GM21723 (cell line): ENCODE data around the gene CX3CR1.

Experiments used
- ATAC-seq: cut with Tn5 transposase; IDR thresholded peaks from one replicate; pipeline ENCODE4 v1.9.1; 2021; ENCODE audit warnings: mild to moderate bottlenecking, moderate library complexity; ENCODE audit not compliant: unreplicated experiment

CX3CR1 gene

GRCh38 chr3:39271363-39271914 lies 8.4 kb downstream of the CX3CR1 start:
- no peak for ATAC-seq

GRCh38 chr3:39269528-39269927 lies 10.3 kb downstream of the CX3CR1 start:
- ATAC-seq: no peak

- no peak for ATAC-seq
These were observed 11.3 kb downstream of the CX3CR1 start for GRCh38 chr3:39268549-39268900.

- no peak for ATAC-seq
These were observed 11.9 kb downstream of the CX3CR1 start for GRCh38 chr3:39267631-39268548.

DNA sequence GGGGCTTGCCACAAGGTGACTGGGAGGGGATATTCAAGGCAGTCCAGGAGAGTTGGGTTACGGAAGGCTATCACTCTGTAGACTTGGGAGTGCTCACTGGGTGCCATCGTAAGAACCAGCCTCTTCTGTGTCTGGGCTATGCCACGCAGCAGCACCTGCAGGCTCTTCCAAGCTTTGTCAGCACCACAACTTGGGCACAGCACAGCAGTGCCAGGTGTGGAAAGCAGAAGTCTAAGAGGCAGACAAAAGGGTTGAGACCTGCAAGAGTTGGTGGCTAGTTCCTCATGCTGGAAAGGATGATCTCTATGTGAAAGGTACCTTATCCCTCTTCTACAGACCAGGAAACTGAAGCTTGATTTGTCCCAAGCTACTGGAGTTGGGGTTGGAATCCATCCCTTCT lies 15.8 kb downstream of the CX3CR1 start:
- ATAC-seq: no peak

- no peak for ATAC-seq
These were observed 16.3 kb downstream of the CX3CR1 start for GRCh38 chr3:39263576-39263975.

DNA sequence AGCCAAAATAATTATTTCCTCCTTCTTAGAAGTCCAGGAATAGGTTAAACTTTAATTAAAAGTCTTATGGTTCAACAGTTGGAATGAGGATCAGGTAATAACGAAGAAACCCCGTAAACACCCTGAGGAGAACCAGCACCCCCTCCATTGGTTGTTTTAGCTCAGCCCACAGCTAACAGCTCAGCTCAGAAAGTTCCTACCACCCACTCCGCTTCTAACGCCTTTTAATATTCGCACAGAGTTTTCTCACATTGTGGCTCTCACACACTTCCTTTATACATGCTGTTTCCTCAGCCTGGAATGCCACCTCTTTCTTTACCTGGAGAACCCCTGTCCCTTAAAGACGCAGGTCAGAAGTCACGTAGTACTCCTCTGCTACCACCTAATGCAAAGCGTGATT lies 17.0 kb downstream of the CX3CR1 start:
- ATAC-seq: no peak

- ATAC-seq: no peak
These were observed 18.1 kb downstream of the CX3CR1 start for GRCh38 chr3:39261726-39262125.

DNA sequence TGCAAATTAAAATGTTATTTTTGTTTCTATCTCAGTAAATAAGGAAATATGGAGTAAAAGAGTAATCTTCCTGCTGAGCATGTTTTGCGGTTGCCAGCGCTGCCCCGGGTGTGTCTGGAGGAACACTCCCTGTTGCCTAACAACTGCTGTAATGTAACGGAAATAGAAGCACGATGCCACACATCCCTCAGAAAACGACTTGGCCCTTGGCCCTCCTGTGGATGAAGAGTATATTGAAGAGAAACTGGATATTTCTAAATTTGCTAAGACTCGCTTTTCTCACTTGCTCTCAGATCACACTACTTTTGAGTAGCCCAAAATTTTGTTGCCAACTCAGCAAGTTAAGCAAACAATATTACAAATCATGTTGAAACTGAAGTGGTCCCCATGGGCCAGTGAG lies 18.9 kb downstream of the CX3CR1 start:
- ATAC-seq: peak; percentile 43

DNA sequence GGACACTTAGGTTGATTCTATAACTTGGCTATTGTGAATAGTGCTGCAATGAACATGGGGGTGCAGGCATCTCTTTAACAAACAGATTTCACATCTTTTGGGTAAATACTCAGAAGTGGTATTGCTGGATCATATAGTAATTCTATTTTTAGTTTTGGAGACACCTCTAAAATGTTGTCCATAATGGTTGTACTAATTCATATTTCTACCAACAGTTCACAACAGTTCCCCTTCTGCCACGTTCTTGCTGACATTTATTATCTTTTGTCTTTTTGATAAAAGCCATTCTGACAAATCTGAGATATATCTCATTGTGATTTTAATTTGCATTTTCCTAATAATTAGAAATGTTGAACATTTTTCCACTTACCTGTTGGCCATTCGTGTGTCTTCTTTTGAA lies 19.5 kb downstream of the CX3CR1 start:
- no peak for ATAC-seq

DNA sequence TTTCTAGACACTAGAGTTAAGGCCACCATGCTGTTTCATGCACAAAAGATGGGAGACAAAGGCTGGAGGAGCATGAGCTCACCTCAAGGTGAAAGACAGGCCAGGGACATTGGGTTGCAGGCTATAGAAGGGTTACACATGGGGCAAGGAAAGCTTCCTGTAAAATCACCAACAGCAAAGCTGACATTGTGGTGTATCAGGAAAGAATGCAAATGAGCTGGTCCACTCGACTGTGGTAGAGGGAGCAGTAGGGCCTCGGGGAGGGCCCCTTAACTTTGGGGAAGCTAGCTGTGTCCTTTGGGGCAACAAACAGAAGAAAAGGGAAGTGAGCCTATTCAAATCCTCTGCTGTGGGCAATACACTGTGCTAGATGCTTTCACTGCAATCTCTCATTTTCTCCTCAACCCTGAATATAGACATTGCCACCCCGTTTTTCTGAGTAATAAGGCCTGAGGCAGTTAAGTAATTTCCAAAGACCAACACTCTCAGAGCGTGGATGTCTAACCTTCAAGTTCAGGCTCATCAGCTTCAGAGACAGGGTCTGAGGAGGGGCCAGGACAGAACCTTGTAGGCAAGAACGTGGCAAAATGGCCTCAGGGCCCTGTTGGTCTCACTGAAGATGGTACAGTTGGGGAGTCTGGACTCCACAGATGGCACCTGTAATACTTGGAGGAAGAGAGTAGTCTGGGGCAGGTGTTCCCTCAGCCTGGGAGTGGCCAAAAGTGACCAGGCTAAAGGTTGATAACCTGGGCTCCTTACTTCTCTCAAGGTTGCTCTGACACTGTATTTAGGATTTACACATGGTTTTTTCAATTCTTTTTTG lies 24.1 kb downstream of the CX3CR1 start:
- peak; percentile 99 for ATAC-seq

DNA sequence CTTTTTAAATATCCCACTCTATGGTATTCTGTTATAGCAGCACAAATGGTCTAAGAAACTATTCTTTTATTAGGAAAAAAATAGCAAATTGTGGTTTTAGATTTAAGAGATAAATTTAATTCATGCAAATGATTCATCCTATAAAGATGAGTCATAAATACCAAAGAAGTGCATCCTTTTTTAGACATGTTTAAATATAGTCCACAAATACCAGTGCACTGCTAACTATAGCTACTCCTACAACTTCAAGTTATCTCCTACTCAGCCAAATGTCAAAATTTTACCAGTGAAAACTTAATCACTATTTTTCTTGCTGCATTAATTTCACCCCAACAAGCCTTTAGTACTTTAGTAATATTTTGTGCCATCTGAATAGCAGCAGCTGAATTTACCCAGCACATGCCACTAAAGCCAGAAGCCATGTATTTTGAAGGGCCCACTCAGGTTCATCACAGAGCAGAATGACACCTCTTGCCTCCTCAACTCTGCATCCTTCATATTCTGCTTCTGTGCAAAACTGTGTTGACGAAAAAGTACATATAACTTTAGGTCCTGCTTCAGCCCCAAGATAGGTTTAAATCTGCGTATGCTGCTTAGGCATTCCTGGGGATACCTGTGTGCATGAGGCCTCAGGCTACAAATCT lies 24.9 kb downstream of the CX3CR1 start:
- peak; percentile 1 for ATAC-seq

DNA sequence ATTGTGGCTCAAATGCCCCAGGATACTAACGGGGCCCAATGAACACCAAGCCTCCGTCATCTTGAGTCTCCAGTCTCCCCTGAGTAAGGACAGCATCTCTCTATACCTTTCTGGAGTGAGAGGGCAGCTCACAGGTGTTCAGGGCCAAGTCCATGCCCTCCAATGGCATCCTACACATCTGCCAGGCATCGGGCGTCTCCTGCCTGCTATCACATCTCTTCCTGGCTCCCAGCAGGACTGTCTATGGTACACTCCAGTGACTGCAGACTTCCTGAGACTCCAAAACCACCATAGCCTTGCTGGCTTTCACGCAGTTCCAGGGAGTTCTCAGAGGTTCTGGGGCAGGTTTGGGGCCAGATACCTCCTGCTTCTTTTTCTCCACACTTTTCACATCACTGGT lies 28.3 kb downstream of the CX3CR1 start:
- no peak for ATAC-seq

DNA sequence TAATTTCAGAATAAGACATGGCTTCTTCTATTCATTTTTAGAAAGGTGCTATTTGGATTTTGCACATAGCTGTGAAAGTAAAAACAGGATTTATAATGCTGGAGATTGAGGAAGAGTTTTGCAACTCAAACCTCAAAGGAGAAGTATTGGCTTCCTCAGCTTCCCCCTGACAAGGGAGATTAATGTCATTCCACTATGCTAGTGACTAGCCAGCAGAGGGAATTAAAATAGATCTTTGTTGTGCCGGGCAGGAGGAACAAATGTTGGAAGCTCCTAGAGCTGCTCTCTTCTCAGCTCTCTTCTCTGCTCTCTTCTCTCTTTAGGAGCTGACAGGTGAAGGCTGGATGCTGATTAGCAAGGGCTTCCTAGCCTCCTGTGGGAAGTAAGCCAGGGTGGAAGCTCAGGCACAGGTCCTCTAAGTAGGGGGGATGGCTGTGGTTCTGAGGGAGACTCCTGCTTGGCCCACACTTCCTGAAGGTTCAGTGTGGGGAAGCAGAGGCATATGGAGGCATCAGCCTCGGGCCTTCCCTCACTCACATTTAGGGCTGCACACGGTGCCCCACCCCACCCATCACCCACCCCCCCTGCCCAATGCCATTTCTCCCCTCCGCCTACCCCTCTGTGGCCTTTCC lies 29.6 kb downstream of the CX3CR1 start:
- no peak for ATAC-seq

DNA sequence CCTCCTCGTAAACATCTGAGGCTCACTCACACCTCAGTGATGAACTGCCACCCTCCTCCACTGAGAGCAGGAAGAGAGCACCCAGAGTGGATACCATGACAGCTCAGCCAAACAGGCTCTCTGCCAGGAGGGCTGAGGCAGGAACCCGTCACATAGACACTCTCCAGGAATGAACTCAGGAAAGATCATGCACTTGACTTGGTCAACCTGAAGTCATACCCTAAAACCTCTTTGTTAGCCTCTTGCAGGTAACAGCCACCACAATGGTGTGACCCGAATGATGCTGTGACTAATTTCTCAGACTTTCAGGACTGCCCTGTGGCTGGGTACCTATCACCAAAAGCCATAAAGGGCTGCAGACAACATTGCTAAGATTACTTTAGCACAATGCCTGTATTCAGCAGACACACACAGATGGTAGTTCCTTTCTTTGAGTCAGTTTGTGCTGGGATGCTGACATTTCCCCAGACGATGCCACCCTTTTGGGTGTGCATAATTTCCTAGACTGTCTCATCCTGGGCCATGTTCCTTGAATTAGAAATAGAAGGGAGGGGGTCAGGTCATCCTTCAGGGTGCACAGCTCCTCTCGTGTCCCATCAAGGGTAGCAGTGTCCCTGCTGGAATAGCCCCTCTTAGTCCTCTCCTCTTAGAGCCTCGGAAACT lies 30.3 kb downstream of the CX3CR1 start:
- no peak for ATAC-seq

- ATAC-seq: no peak
These were observed 38.3 kb downstream of the CX3CR1 start for GRCh38 chr3:39241561-39241960.

DNA sequence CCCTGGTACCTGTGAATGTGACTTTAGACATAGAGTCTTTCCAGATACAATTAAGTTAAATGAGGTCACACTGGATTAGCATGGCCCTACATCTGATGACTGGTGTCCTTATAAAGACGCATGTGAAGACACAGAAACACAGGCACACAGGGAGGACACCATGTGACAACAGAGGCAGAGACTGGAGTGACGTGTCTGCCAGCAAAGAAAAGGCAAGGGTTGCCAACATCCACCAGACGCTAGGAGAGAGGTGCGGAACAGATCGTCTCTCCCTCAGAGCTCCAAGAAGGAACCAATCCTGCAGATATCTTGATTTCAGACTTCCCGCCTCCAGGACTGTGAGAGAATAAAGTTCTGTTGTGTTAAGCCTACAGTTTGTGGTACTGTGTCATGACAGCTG lies 42.8 kb downstream of the CX3CR1 start:
- no peak for ATAC-seq

DNA sequence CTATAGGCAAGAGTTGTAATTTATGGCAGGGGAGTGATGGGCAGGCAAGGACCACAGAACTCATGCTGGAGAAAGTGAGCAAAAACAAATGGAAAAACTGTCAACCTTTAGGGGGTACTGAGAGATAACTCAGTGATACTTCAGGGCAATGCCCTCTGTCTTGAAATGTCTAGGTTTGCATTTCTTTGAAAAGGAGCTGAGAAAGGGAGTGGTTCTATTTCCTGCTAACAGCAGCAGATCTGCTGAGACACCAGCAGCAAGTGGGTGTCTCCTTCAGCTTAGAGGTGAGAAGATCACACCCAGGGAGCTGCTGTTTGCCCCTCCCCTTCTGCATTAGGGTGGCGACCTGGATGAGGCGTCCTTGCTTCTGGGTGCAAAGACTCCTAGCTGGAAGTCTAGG lies 45.2 kb downstream of the CX3CR1 start:
- no peak for ATAC-seq

DNA sequence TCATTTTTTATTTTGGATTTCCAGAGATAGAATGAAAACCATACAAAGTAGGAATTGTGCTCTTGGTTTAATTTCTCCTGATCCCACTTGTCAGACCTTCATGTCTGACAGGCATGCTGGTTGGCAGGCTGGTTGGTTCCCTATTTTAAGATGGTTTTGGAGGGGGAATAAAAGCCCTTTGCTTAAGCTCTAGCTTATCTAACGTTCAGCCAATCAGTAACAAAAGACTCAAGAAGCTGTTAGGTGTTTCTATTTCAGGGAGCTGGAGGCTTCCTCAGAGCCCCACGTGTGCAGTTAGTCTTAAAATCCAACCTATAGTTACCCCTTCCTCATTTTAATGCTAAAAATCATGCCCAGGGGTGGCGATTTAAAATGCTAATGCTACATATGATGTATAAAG lies 47.0 kb downstream of the CX3CR1 start:
- no peak for ATAC-seq

DNA sequence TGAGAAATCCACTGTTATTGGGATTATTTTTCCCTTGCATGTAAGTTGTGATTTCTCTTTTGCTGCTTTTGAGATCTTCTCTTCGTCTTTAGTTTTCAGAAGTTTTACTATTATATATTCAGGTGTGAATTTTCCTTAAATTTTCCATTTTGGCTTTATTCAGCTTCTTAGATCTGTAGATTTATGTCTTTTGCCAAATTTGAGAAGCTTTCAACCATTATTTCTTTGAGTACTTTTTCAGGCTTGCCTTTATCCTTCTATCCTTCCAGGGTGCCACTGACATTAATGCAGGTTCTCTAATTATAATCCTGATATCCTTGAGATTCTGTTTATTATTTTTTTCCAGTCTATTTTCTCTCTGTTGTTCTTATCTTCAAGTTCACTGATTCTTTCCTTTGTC lies 49.4 kb downstream of the CX3CR1 start:
- no peak for ATAC-seq
